Left lung (tissue), 10 donors: Measurements from ENCODE around the gene NARS2. TPM values are rescaled to one million over a fixed set of nuclear protein-coding genes. Genes with fewer than 3 reads are reported as not detected.

Source experiments
- ATAC-seq: fragments of 200-7000 bp; cut with Tn5 transposase; one replicate; pipeline ENCODE4 v1.9.1; 2020; ENCODE audit warnings: moderate library complexity
- DNase-seq, 4 donors: peaks; one replicate each; pipeline ENCODE4 v3.0.0-alpha.2; 2013 to 2020
- H3K27ac ChIP-seq, 2 donors: fragments of 200-600 bp; sonication (generic) in 1 of 2; one replicate each; pipeline versions ENCODE4 v1.5.0 to v1.8.0; 2020 to 2021
- H3K27me3 ChIP-seq, 2 donors: fragments of 200-600 bp; sonication (generic) in 1 of 2; one replicate each; pipeline versions ENCODE4 v1.5.0 to v1.8.0; 2020 to 2021
- H3K36me3 ChIP-seq, 2 donors: fragments of 200-600 bp; sonication (generic) in 1 of 2; one replicate each; pipeline versions ENCODE4 v1.5.0 to v1.8.0; 2020 to 2021
- H3K4me1 ChIP-seq, 2 donors: fragments of 200-600 bp; one replicate each; pipeline ENCODE4 v1.8.0; 2021
- H3K4me3 ChIP-seq, 2 donors: fragments of 200-600 bp; sonication (generic) in 1 of 2; one replicate each; pipeline versions ENCODE4 v1.5.0 to v1.8.0; 2020 to 2021; ENCODE audit warnings: mild to moderate bottlenecking in 1 of 2
- H3K9me3 ChIP-seq, 2 donors: fragments of 200-600 bp; sonication (generic) in 1 of 2; one replicate each; pipeline versions ENCODE4 v1.5.0 to v1.8.0; 2020 to 2021
- intact Hi-C, 2 donors: fragments of 100-400 bp; cut with DNase I; formaldehyde crosslinking; loops; one replicate each; pipeline versions ENCODE4 v1.11.2 to v1.14.2; 2022
- polyA plus RNA-seq, 6 donors: library from polyadenylated mRNA; unstranded; fragments of 120-200 nt; gene quantifications; one replicate each; pipeline ENCODE4 v1.2.1, GENCODE V29; 2013; ENCODE audit not compliant: insufficient read length in 6 of 6
- total RNA-seq, 2 donors: library from RNA; stranded (reverse); fragmentation: NEBNext Ultra II Directional; extraction: Animal tissue kit (Norgen Biotek cat#: 25700); gene quantifications; one replicate each; pipeline ENCODE4 v1.2.1, GENCODE V29; 2021
- TF ChIP-seq, protein P1 (sequence below), 2 donors: fragments of 200-600 bp; sonication (generic) in 1 of 2; IDR thresholded peaks; one replicate each; pipeline versions ENCODE4 v1.5.0 to v1.8.0; 2021; ENCODE audit warnings: antibody characterized with exemption in 2 of 2
- donor health status: DM: no; HTN: yes; CAD: no.
- donor health status: DM: no; HTN: no; CAD: no.

Gene NARS2
- total and polyA plus RNA-seq, 8 donors = 14.9 to 35.5 (median 28.4) TPM

DNA sequence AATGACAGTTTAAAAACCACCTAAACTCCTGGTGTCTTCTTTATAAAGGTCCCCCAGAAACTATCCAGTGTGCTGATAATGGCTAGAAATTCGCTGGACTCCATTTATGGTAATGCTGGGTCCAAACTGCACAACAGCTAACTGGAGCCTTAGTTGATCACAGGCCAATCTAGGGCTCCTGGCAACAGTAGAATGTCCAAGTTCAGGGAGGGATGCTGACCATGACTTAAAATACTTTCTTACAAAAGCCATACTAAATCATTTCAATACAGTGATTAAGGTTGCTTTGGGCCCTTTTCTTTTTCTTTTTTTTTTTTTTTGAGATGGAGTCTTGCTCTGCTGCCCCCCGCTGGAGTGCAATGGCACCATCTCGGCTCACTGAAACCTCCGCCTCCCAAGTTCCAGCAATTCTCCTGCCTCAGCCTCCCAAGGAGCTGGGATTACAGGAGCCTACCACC lies 142.6 kb downstream of the NARS2 start:
- peak; percentile 65 for ATAC-seq
- intact Hi-C loops = no loop called here
- TF ChIP-seq, protein P1, sequence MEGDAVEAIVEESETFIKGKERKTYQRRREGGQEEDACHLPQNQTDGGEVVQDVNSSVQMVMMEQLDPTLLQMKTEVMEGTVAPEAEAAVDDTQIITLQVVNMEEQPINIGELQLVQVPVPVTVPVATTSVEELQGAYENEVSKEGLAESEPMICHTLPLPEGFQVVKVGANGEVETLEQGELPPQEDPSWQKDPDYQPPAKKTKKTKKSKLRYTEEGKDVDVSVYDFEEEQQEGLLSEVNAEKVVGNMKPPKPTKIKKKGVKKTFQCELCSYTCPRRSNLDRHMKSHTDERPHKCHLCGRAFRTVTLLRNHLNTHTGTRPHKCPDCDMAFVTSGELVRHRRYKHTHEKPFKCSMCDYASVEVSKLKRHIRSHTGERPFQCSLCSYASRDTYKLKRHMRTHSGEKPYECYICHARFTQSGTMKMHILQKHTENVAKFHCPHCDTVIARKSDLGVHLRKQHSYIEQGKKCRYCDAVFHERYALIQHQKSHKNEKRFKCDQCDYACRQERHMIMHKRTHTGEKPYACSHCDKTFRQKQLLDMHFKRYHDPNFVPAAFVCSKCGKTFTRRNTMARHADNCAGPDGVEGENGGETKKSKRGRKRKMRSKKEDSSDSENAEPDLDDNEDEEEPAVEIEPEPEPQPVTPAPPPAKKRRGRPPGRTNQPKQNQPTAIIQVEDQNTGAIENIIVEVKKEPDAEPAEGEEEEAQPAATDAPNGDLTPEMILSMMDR (IDR thresholded peaks at IDR 0.05) = peak; percentile 32 to 50
- Histone ChIP-seq H3K9me3 (no peaks in the 10 kb centered on the region), H3K4me1 (peaks cover 0 to 23% of the 10 kb centered on the region in 2 donors), H3K4me3 (no peak overlapping the region), H3K27ac (no peak overlapping the region), H3K27me3 (no peaks in the 10 kb centered on the region), H3K36me3 (no peaks in the 10 kb centered on the region)
- DNase-seq = no peak

DNA sequence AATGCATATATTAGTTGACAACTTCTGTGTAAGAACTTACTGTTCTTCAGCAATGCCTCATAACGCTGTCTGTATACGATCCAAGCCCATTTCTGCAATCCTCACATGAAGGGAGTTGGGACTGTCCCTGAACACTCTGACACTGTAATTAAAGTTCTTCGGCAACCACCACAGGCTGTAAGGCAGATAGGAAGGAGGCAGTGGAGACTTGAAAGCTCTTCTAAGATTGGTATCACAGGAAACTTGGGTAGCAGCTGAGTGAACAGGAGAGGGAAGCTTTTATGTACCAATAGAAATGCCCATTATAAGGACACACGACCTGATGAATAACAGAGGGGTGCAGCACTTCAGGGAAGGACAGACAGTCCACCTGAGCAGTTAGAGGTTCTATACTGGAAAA lies 145.0 kb downstream of the NARS2 start:
- TF ChIP-seq, protein P1 (IDR thresholded peaks at IDR 0.05) = no peak
- ATAC-seq = no peak
- Histone ChIP-seq H3K9me3 (no peaks in the 10 kb centered on the region), H3K36me3 (no peaks in the 10 kb centered on the region), H3K27ac (no peak overlapping the region), H3K27me3 (no peaks in the 10 kb centered on the region), H3K4me3 (no peak overlapping the region), H3K4me1 (peaks cover 0 to 42% of the 10 kb centered on the region in 2 donors)
- no peak for DNase-seq
- intact Hi-C loops = no loop called here

DNA sequence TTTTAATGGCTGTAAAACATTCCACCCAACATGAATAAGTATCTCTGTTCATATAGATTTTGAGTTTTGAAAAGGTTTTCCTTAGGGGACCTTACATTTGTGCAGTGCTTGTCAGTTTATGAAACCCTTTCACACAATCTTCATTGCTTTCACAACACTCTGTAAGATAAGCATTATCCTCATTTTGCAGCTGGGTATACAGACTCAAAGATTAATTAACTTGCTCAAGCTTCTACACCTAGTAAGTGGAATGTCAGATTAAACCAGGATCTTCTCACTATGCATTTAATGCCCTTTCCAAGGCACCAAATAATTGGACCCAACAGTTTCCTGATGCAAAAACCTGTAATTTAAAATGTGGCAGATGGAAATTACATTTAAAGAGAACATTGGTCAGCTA lies 145.5 kb downstream of the NARS2 start:
- ATAC-seq (no peak), DNase-seq (no peak)
- no peaks in the 10 kb centered on the region for H3K27me3 ChIP-seq
- peaks cover 0 to 42% of the 10 kb centered on the region in 2 donors for H3K4me1 ChIP-seq
- H3K27ac ChIP-seq = no peak overlapping the region
- no peak overlapping the region for H3K4me3 ChIP-seq
- H3K36me3 ChIP-seq = no peaks in the 10 kb centered on the region
- no peaks in the 10 kb centered on the region for H3K9me3 ChIP-seq
- TF ChIP-seq, protein P1 (IDR thresholded peaks at IDR 0.05) = no peak
- intact Hi-C loops = no loop called here

DNA sequence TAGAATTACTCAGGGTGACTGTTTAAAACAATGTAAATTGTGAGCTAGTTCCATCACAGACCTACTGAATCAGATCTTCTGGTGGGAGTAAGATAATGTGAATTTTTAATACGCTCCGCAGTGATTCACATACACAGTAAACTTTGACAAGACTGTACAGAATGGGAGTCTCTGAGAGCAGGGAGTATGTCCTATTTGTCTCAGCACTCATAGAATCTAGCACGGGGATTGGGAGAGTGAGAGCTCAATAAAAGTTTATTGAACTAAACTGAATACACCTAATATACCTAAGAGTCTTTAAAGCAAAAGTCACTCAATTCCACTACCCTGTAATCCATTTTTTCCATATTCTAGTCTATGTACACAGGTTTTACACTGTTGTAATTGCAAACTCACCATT lies 145.9 kb downstream of the NARS2 start:
- Histone ChIP-seq H3K4me1 (peaks cover 0 to 42% of the 10 kb centered on the region in 2 donors), H3K4me3 (no peak overlapping the region), H3K27ac (no peak overlapping the region), H3K9me3 (no peaks in the 10 kb centered on the region), H3K36me3 (no peaks in the 10 kb centered on the region), H3K27me3 (no peaks in the 10 kb centered on the region)
- ATAC-seq = no peak
- DNase-seq = no peak
- intact Hi-C loops = no loop called here
- TF ChIP-seq, protein P1 (IDR thresholded peaks at IDR 0.05) = no peak

DNA sequence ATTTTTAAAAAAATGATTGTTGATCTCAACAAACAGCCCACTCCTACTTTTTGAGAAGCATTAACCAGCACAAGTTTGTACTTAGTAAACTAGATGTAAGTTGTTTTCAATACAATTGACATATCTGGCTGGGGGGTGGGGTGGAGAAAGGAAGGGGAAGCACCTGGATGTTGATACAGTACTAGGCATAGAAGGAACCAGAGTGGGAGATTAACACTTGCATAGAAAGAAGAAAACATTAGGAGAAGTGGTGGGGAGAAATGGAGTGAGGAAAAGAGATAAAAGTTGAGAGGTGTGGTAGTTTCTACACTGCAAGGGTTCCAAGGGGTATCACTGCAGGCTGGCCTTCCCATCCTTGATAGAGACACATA lies 146.4 kb downstream of the NARS2 start:
- no peak for ATAC-seq
- H3K4me3 ChIP-seq = no peak overlapping the region
- H3K27me3 ChIP-seq = no peaks in the 10 kb centered on the region
- TF ChIP-seq, protein P1 (IDR thresholded peaks at IDR 0.05) = no peak
- no peak for DNase-seq
- H3K4me1 ChIP-seq = peaks cover 0 to 42% of the 10 kb centered on the region in 2 donors
- H3K27ac ChIP-seq = peak overlapping the region in 1 of 2 donors; percentile 88
- intact Hi-C loops = no loop called here
- H3K36me3 ChIP-seq = no peaks in the 10 kb centered on the region
- H3K9me3 ChIP-seq = no peaks in the 10 kb centered on the region
